UCSD-AML1 (cell line): ENCODE measurements around the gene KHK.
"Not testable (repeated sequence)": the region's sequence is repeated elsewhere in the genome, so short reads cannot be mapped to it uniquely, and the experiment has no call there.

Experiments used
- DNase-seq: peaks from one replicate; lab custom pipeline; 2025; ENCODE audit not compliant: unreplicated experiment; lab: John Stamatoyannopoulos, UW

The KHK gene

DNA sequence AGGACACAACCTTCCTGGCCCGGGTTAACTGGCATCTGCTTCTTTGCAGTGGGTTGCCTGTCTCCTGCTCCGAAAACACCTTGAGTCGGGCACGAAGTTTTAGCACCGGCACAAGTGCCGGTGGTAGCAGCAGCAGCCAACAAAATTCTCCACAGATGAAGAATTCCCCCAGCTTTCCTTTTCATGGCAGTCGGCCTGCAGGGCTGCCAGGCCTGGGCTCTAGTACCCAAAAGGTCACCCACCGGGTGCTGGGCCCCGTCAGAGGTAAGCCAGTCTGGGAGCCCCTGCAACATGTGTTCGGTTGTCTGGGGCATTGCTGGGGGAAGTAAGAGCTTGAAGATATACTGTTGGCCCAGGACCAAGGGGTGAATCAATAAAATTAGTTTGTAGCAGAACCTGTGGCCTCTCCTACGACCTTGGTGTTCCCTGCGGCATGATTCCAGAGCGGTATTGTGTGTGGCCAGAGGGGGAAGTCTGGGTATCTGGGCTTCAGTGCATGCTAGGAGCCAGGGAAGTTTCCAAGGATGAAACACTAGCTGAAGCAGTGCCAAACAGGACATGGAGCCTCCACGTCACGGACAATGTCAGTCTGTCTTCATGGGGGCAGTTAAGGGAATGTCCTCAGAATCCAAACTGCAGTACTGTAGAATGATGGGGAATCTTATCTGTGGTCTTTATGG lies 27.3 kb upstream of the KHK start:
- DNase-seq = no peak

DNA sequence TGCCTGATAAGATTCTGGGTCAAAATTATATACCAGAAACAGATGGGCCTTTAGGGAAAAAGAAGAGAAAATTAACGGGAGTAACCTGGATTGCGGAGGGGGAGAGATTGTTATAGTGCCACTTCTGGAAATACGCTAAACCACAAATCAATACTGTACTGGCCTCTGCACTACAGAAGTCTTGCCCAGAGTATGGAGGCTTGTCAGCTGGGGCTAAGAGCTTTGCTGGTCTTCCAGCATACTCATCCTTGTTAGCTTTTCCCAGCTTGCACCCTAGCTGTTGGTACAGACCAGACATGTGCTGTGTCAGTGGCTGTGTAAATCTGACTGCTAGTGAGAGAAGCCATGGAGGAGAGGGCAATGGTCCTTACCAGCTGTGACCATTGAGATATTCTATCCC lies 26.2 kb upstream of the KHK start:
- DNase-seq = no peak

DNA sequence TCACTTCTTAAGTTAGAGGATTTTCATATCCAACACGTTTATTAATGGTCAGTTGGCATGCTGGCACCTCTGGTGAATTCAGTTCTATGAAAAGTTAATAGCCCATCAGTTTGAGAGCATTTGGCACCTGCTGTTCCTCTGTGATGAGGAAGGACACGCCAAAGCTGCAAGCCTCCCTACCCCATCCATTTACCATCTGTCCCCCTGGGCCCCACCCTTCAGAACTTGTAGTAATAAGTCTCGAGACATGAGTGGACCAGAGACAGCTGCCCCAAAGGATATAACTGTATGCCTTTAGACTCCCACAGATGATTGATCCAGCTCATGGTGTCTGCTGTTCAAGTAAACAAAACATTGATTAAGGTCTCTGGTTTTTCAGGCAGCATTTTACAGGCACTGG lies 21.4 kb upstream of the KHK start:
- no peak for DNase-seq

DNA sequence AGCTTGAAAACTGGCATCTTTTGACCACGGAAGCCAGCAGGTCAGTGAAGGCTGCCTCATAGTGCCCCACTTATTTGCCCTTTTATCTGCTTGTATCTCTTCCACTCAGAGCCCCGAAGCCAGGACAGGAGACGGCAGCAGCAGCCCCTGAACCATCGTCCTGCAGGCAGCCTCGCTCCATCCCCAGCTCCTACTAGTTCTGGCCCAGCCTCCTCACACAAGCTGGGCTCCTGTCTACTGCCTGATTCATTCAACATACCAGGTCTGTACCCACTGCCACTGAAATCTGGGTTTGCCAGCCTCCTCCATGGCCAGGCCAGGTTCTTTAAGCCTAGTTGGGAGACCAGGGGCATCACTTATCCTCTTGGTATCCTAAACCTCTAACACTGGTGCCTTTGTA lies 19.2 kb upstream of the KHK start:
- DNase-seq = no peak

DNA sequence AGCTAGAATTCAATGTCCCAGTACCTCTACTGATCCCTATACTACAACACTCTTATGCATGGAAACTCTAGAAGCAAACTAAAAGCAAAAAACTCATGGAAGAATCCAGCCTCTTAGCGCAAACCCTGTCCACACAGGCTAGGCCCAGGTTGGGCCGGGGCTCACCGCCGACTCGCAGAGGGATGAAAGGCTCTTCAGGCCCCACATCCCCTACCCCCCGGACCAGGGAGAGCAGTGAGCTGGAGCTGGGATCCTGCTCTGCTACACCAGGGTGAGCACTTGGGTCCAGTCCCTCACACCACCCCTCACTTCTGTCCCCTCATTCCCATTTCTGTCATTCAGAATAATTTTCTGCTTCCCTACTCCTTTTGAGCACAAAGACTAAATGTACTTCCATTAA lies 17.1 kb upstream of the KHK start:
- no peak for DNase-seq

DNA sequence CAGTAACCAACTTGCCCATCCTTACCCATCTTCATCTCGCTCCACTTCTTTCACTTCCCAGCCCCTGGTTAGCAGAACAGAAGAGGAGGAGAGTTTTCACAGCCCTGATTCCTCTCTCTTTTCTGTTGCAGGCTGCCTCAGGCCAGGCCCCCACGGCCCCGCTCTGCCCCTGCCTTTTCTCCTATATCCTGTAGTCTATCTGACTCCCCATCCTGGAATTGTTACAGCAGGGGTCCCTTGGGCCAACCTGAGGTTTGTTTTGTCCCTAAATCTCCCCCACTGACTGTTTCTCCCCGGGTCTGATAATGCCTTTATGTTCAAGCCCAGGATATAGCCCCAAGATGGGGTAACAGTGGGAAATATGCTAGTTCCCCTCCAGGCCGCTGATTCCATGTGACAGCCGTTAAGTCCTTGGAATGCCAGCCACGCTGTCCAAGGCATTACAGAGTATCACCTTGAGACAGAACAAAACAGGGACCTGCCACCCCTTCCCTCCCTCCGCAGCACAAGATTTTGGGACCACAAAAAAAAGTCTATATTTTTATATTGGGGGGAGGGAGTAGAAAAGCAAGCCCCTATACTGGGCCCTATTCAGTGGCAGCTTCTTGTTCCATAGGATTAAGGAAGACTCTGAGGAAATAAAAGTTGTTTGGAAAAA lies 16.5 kb upstream of the KHK start:
- no peak for DNase-seq

DNA sequence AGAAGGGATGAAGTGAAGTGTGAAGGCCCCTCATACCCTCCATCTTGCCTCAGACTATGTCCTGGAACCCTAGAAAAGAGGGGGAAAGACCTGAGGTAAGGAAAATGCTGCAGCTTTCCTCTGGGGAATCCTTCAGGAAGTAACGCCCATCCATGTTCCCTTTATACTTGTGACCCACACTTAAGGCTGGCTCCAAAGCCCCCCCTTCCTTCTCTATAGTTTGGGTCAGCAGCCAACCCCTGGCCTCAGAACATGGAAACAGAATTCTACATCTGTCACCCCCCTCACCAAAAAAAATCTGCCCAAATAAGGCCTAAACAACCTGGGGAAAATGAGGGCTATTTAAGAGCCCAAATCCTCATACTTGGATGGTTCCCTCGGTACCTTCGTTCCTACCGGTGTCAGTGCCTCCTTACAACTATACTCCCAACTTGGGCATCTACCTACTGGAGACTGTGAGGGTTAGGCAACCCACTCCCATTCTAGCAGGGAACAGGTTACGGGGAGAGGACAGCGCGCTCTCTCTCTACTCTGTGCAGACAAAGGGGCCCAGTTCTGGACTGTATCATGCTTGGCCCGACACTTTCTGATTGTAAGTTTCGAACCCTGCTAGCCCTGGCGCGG lies 15.8 kb upstream of the KHK start:
- DNase-seq = no peak

DNA sequence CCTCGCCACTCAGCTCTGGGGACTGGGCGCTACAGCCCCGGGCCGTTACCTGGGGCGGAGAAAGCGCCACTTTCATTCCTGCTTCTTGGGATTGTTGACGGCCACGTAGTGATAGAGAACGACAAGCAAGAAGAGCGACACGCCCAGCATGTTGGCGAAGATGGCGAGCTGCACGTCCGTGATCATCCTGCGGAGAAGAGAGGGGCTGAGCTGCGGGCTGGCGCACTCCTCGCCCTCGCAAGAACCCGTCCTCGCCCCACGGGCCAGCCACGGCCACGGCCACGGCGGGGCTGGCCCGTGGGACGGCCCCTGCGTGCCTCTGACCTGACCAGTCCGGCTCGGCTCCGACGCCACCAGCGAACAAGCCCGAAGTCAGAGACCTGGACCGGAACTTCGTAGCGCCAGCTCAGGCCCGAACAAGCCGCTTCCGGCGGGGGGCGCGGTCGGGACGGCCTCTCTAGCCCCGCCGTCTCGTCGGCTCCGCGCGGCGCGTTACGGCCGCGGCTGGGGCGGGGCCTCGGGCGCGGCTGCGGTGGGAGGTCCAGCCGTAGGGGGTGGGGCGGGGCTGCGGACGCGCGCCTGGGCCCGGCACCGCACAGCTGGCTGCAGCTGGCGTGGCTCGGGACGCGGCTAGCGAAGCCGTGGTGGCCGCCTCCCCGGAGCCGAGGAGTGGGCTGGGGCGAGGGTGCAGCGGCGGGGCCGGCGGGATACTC lies 15.1 kb upstream of the KHK start, which contains the start of gene OST4:
OST4 (minus strand) TSS at position 378 of the 713 bp plus-strand sequence.
- DNase-seq = peak; percentile 96

DNA sequence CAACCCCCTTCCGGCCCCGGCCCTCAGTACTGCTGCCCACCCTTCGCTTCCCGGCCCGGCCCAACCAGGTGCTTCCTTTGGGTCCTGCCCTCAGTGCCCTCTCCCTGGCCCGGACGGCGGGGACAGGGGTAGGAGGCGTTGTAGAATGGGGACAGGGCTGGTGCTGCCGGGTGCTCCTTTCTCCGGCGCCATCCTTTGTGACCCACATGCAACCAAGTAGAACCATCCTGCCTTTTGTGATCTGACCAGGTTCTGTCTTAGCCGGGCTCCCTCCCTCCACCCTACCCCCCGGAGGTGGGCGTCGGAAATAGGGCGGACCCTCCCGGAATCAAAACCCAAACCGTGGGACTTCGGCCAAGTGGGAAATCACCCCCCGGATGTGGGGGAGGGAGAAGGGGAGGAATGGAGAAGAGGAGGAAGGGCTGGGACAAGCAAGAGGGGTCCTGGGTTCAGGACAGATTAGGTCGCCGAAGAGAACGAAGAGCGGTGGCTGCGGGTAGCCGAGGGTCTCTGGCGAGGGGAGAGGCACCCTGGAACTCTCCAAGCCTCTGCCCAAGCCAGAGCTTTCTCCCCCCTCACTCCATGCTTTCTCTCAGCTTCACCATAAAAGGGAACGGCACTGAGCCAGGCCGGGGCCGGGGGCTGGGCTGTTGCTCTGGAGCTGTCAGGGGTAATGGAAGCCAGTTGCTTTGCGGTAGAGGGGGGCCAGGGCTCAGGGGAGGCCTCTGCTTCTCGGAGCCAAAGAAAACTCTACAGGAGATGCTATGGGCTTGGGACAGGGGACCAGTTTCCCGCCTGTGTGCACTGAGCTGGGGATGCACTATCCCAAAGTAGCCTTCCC lies 14.4 kb upstream of the KHK start:
- DNase-seq = peak; percentile 73

DNA sequence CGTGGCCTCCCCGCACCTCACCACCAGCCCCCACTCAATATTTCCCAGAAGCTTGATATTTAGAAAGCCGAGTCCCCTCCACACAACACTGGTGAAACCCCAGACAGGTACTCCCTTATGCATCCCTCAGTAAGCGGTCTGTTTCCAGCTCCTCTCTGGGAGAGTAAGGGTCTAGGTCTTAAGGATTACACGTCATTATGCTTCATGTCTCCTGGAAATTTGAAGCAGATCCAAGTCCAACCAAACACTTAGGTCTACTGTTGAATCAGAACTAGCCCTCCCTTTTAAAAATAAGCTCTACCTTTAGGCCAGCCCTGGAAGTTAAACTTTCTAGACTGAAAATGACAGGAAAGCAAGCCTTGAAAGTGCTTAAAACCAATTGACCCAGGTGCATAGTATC lies 13.7 kb upstream of the KHK start:
- DNase-seq = no peak

DNA sequence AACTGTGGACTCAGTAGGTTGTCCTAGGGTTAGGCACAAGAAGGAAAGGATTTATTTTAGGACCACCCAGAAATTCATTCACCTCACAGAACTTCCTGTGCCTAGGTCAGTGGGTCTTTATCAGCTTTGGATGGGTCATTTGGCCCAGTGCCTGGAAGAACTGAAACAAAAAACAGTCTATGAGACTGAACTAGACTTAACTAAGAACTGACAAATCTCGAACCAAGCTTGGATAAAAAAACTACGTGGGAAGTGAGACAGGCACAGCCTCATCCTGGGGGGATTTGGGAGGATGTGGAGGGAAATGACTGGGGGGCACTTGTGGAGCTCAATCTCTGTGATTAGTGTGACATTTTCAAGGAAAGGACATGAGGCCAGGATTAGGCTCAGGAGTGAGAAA lies 12.8 kb upstream of the KHK start:
- no peak for DNase-seq

DNA sequence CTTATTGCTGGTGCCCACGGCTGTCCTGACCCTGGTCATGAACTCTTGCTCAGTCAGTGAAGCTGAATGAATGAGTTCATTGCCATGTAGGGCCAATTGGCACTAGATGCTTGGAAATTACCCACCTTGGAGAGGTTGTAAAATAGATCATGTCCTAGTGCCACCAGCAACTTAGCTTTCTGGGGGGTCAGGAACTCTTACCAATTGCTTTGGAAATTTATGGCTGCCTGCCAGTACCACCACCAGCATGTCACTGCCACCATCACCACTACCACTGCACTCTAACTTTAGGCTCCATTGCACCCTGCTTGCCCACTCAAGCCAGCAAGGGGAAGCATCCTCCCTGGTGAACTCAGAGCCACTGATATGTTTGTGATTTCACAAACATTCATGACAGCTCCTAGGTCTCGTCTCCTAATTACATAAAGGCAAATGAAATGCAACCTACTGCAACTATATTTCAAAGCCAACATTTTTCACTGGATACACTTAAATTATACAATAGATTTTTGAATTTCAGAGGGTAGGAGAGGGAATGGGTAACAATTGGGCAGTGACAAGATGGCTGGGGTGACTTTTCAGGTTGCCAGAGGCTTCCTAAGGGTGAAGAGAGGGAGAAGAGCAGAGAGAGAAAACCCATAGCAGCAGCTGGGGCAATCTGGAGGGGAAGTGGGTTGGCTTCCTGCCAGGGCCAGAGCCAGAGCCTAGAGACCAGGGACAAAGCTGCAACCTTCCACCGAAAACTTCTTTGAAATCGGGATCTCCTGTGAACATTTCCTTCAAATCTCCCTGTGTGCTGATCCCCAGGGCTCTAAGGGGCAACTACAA lies 11.6 kb upstream of the KHK start:
- peak; percentile 73 for DNase-seq

DNA sequence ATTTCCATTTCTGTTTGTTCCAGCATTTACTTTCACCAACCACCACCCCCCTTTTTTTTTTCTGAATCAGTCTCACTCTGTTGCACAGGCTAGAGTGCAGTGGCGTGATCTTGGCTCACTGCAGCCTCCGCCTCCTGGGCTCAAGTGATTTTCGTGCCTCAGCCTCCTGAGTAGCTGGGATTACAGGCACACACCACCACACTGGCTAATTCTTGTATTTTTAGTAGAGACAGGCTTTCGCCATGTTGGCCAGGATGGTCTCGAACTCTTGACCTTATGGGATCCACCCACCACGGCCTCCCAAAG lies 11.1 kb upstream of the KHK start:
- not testable (repeated sequence) for DNase-seq

DNA sequence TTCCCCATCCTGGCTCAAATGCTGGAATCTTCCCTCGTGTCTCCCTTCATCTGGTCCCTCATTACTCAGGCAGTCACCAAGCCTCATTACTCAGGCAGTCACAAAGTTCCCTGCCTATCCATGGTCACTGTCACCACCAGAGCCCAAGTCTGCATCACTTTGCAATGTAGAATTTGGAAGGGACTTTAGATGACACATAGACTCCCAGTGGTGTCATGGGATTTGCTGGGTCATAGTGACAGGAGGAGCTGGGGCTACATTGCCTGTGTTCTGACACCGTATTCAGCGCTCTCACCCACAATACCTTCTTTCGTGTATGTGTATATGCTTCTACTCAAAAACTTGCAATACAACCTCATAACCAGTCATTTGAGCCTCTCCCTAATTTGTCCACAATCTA lies 10.2 kb upstream of the KHK start:
- no peak for DNase-seq

DNA sequence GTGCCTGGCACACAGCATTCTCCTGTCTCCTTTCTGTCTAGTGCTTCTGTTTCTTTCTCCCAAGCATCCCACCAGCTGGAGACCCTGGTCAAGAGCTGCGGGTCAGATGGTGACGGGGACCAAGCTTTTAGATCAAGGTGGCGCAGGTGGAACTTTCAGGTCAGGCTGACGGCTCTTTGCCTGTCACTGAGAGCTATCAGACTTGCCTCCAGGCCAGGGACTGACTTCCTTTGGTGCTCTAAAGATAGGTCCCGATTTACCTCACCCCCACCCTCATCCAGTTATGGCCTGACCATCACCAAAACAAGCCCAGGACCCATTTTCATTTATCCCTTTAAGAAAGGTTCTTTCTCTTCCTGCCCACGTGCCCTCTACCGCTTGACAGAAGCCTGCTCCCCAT lies 9.3 kb upstream of the KHK start:
- no peak for DNase-seq

DNA sequence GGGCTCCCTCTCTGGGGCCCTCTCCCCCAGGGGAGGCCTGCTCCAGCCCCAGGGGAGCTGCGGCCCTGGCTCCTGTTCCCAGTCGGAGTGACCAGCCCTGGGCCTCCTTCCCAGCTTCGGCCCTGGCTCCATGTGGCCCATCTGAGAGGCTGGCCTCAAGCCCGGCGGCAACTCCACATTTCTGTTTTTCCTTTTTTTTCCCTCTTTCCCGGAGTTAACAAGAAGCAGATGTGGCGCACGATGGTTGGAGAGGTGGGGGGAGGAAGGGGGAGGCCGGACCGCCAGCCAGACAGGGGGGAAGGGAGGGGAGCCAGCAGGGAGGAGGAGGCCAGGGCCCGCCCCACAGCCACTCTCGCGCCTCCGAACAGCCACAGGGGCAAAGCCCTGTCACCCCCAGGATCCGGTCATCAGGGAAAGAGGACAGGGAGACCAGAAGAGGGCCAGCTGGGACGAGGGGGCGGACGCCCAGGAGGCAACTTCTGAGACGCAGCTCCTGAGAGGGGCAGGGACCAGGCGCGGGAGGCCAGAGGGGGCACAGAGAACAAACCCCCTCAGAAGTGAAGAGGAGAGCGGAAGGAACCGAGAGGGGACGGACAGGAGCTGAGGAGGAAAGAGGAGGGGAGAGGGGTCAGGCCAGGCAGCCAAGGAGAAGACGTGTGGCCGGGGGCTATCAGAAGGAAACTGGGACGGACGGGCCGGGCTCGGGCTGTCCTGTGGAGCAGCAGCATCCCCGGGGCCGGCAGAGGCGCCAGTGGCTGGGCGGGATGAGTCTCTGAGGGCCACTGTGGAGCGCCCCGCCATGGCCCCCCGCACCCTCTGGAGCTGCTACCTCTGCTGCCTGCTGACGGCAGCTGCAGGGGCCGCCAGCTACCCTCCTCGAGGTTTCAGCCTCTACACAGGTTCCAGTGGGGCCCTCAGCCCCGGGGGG lies 8.0 kb upstream of the KHK start, which contains the start of gene EMILIN1:
EMILIN1 (plus strand) TSS at position 349 of the 928 bp plus-strand sequence; CDS start at position 800, 451 bp downstream.
- peak; percentile 47 for DNase-seq

DNA sequence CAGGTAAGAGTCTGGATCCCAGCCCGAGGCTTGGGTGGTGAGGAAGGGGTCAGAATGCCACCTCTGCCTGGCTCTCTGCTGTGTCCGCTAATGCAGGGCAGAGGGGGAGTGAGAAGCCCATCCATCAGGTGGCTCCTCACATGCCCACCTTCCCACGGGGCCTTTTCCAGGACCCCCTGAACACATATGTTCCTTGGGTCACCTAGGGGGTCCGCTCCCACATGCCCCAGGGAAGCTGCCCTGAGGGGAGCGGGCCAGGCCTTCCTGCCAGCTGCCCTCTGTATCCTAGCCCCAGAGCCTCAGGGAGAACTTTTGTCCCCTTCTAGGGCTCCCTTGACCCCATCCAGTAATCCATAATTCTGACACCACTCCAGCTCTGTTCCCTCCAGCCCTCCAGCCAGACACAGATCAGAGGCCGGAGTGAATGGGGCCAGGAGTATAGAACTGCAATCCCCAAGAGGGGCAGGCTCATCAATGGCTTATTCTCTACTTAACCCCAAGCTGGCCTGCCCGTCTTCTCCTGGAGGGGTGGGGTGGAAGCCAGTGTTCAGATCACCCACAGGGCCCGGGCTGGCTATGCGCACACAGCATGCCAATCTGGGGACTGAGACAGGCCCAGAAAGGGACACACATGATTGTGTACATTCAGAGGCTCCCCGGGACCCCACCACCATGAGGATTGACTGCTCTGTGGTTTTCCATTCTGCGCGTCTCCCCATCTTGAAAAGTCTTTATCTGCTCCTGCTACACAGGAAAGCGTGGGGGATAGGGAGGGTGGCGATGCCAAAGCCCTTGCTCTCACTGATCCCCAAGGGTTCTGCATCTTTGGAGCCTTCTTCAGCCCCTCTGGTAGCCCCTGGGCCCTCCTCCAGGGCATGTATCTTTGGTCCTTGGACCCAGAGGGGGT lies 7.1 kb upstream of the KHK start:
- peak; percentile 36 for DNase-seq

DNA sequence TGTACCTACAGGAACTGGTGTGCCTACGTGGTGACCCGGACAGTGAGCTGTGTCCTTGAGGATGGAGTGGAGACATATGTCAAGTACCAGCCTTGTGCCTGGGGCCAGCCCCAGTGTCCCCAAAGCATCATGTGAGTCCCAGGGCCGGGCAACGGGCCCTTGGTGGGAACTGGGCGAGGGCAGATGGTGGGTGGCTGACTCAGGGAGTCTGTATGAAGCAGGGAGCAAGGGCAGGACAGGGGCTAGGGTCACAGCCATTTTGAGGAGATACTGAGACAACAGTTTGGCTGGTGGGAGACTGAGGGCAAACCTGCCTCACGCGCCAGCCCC lies 6.5 kb upstream of the KHK start:
- DNase-seq = no peak
